ENCODE measurements around the gene BMP7.

Gene BMP7

GRCh38 chr20:57128044-57128757, 138.2 kb downstream of the BMP7 start:
- TF ChIP-seq, protein P1, sequence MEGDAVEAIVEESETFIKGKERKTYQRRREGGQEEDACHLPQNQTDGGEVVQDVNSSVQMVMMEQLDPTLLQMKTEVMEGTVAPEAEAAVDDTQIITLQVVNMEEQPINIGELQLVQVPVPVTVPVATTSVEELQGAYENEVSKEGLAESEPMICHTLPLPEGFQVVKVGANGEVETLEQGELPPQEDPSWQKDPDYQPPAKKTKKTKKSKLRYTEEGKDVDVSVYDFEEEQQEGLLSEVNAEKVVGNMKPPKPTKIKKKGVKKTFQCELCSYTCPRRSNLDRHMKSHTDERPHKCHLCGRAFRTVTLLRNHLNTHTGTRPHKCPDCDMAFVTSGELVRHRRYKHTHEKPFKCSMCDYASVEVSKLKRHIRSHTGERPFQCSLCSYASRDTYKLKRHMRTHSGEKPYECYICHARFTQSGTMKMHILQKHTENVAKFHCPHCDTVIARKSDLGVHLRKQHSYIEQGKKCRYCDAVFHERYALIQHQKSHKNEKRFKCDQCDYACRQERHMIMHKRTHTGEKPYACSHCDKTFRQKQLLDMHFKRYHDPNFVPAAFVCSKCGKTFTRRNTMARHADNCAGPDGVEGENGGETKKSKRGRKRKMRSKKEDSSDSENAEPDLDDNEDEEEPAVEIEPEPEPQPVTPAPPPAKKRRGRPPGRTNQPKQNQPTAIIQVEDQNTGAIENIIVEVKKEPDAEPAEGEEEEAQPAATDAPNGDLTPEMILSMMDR (IDR thresholded peaks at IDR 0.05; ENCODE audit: low read depth, low read length, missing control alignments) = no peak
- no peak for DNase-seq (ENCODE audit: low read depth)
- H3K4me3 ChIP-seq (ENCODE audit: low read depth, low read length) = no peak overlapping the region
- in situ Hi-C loops (cut with HindIII; ENCODE audit: low sequenced_read_pairs) = no loop called here

DNA sequence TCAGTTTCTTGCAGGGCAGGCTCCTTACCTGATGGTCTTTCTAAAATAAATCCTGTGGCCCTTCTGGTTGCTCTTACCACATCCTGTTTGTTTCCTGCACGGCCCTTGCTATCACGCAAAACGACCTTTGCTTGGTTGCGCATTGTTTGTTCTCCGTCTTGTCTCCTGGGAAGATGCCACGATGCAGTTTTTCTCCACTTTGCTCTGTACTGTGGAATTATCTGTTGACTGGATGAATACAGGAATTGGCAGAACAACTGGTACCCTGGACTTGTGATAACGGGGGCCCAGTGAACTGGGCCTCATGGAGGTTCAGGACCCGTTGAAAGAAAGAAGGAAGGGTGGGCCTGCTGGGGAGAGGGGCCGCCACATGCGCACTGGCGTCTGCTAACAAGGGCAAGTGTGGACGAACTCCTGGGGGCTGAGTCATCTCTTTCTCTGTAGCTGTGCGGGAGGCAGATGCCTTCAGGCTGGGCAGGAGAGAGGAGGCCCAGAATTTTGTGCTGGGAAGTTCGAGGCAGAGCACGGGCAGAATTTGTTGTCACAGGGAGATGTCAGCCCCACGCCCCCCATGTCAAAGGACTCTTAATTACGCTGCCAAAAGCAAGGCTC, 139.9 kb downstream of the BMP7 start:
- in situ Hi-C loops (cut with HindIII; ENCODE audit: low sequenced_read_pairs) = no loop called here
- DNase-seq (ENCODE audit: low read depth) = no peak
- H3K4me3 ChIP-seq (ENCODE audit: low read depth, low read length) = no peak overlapping the region
- TF ChIP-seq, protein P1 (IDR thresholded peaks at IDR 0.05; ENCODE audit: low read depth, low read length, missing control alignments) = no peak

- TF ChIP-seq, protein P1 (IDR thresholded peaks at IDR 0.05; ENCODE audit: low read depth, low read length, missing control alignments) = no peak
- H3K4me3 ChIP-seq (ENCODE audit: low read depth, low read length) = no peak overlapping the region
These were observed 141.5 kb downstream of the BMP7 start for GRCh38 chr20:57124800-57125517.

GRCh38 chr20:57124366-57124765, 142.1 kb downstream of the BMP7 start:
- no peak for DNase-seq (ENCODE audit: low read depth)
- TF ChIP-seq, protein P1 (IDR thresholded peaks at IDR 0.05; ENCODE audit: low read depth, low read length, missing control alignments) = no peak
- in situ Hi-C loops (cut with HindIII; ENCODE audit: low sequenced_read_pairs) = no loop called here

More at GRCh38 chr20:57124800-57125517, 141.5 kb downstream of the BMP7 start:
- in situ Hi-C loops (cut with HindIII; ENCODE audit: low sequenced_read_pairs) = no loop called here
- DNase-seq (ENCODE audit: low read depth) = no peak

GRCh38 chr20:57123504-57123903, 142.9 kb downstream of the BMP7 start:
- in situ Hi-C loops (cut with HindIII; ENCODE audit: low sequenced_read_pairs) = no loop called here
- no peak for DNase-seq (ENCODE audit: low read depth)
- no peak overlapping the region for H3K4me3 ChIP-seq (ENCODE audit: low read depth, low read length)
- TF ChIP-seq, protein P1 (IDR thresholded peaks at IDR 0.05; ENCODE audit: low read depth, low read length, missing control alignments) = no peak

More at GRCh38 chr20:57124366-57124765, 142.1 kb downstream of the BMP7 start:
- H3K4me3 ChIP-seq (ENCODE audit: low read depth, low read length) = no peak overlapping the region
